ENCODE data around the gene AJAP1.

Gene AJAP1

GRCh38 chr1:4631321-4631720, 23.1 kb upstream of the AJAP1 start:
- DNase-seq: no peak

DNA sequence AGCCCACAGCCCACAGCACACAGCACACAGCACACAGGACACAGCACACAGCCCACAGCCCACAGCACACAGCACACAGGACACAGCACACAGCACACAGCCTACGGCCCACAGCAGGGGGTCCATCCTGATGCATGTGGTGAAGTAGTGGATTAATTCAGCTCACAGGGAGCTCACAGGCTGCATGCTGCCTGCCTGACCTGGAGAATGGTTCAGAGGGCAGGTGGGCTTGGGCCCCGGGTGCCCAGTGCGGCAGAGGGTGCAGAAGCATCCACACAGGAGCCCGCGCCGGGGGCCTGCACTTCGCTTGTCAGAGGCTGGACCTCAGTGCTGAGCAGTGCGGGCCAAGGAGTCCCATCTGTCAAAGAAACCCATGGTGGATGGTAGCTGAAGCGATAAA, 21.1 kb upstream of the AJAP1 start:
- DNase-seq: no peak

- DNase-seq: no peak
Observed at GRCh38 chr1:4634156-4634792, 20.1 kb upstream of the AJAP1 start.

DNA sequence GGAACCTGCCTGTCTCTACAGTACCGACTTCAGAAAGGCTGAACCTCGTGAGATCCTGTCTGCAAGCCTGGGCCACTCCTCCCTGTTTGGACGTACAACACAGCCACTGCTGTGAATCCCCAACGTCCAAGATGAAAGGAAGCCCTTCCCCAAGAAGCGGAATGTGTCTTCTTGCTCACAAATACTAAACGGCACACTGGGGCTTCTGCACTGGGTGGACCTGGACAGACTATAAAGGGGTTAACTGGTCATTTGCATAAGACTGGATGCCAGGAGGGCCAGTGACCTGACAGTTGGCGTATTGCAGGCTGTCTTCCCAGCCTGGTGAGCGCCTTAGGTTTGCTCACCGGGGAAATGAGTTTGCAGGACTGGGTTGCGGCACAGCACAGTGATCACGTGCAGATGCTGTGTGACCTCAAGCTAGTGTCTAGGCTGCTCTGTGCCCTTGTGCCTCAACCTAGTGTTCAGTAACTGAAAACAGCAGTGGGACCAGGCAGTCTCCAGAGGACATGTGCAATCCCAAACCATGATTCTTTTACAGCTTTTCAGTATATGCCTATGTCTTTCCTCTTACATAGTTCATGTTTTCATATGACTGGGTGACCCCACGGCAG, 19.5 kb upstream of the AJAP1 start:
- DNase-seq: no peak

DNA sequence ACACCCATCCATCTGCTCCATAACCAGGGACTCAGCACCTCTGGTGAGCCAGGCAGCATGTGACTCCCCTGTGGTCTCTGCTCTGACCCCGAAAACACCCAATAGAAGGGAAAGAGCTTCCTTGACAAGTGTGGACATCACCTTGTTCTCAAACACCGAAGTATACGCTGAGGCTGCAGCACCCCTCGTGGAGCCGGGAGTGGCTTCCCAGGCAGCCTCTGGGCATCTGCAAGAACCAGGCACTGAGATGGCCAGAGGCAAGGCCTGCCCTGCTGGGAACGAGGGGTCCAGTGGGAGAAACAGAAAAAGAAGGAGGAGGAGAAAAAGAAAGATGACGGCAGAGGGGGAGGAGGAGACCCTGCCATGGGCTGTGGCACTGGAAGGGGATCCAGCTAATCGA, 18.2 kb upstream of the AJAP1 start:
- DNase-seq: no peak

DNA sequence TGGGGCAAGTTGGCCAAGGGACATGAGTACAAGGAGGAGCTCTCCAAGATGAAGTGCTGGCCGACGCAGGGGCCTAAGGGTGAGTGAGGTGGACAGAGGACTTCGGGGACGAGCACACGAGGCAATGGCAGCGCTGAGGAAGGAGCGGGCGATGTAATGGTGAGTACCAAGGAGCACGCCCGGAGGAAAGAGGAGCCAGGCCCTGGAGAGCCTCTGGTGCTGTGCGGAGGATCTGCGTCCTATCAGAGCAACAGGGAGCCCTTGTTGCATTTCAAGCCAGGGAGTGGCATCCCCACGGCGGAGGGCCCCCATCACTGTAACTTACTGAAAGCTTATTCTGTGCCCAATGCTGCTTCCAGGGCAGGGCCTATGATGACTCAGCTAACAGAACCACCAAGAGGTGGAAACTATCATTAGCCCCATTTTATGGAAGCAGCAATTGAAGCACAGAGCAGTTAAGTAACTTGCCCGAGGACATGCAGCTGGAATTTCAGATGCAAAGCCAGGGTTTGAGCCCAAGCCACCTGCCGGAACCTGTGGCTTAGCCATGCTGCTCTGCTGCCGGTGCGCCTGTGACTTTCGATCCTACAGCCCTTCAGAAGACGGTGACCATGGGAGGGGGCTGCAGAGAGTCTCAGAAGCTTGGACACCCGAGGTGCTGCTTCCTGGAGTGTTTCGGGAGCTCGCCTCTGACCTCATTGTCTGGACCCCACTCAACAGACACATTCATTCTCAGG, 17.6 kb upstream of the AJAP1 start:
- no peak for DNase-seq

GRCh38 chr1:4637616-4638344, 16.6 kb upstream of the AJAP1 start:
- no peak for DNase-seq

GRCh38 chr1:4638345-4638729, 16.1 kb upstream of the AJAP1 start:
- DNase-seq: no peak

DNA sequence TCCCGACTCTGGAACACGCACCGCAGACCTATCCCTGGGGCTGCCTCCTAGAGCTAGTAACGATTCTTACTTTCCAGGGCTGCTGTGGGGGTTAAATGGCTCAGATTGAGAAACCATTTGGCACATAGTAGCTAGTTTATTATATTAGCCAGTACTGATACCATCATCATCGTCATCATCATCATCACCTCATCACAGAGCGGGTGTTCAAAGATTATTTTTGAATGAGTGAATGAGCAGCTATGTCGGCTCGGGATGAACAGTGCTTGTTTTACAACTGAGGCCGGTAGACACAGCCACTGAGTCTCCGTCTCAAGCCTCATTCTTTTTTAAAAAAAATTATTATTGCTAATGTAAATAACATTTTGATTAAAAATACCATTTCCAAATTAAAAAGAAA, 13.5 kb upstream of the AJAP1 start:
- no peak for DNase-seq

DNA sequence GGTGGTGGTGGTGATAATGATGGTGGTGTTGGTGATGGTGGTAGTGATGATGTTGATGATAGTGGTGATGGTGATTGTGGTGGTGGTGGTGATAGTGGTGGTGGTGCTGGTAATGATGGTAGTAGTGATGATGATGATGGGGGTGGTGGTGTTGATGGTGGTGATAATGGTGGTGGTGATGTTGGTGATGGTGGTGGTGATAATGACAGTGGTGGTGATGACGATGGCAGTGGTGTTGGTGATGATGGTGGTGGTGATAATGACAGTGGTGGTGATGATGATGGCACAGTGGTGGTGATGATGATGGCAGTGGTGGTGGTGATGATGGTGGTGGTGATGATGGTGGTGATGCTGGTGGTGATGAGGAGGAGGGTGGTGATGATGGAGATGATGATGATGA, 7.0 kb upstream of the AJAP1 start:
- DNase-seq: no peak

DNA sequence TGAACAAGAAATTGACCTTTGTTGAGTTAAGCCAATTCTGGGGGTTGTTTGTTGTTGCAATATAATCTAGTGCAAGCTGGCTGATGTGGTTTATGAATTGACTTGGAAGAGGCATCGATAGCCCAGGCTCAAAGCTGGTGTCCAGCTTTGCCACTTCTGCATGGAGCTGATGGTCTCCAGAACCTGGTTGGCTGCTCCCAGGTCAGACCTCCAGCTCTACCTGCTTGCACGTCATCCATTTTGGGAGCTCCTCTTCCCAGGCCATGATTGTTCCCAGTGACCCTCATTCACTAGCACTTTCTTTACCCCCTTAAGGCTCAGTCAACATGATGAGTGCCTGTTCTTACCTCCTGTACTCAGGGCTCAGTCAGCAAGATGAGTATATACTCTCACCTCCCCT, 5.8 kb upstream of the AJAP1 start:
- DNase-seq: no peak

DNA sequence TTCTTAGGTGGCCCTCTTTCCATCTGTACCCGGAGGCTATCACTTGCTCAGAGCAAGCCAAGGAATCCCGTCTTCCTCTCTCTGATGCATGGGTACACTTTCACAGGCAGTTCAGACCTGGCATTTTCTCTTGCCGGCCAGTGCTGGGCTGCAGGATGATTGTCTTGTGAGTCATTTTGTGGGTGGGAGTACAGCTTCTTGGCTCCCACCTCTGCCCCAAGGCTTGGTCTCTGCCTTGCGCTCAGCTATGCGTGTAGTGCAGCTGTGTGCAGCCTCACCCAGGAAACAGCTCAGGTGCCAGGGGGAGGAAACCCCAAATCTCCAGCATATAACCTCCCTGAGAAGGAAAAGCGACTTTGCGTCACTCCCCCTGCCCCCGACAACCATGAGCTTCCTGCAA, 3.9 kb upstream of the AJAP1 start:
- DNase-seq: no peak

DNA sequence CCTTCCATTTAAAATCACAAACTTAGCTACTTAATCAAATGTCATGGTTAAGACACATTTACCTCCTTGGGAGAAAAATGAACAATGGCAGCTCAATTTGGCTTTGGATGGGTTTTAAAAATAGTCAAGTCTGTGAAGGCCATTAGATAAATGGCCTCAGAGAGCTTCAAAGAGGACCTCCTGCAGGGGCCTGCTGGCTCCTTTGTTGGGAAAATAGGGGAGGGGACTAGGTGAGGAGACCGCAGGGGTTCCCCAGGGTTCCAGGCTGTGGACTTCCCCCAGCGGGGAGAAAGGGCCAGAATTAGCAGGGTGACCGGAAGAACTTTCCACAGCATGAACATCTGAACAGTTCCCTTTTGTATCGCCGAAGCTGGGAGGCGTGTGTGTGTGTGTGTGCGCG, 3.4 kb upstream of the AJAP1 start:
- no peak for DNase-seq

GRCh38 chr1:4652631-4653327, 1.6 kb upstream of the AJAP1 start:
- DNase-seq: peak; percentile 19

- DNase-seq: no peak
Observed at GRCh38 chr1:4653328-4653660, 1.1 kb upstream of the AJAP1 start.

DNA sequence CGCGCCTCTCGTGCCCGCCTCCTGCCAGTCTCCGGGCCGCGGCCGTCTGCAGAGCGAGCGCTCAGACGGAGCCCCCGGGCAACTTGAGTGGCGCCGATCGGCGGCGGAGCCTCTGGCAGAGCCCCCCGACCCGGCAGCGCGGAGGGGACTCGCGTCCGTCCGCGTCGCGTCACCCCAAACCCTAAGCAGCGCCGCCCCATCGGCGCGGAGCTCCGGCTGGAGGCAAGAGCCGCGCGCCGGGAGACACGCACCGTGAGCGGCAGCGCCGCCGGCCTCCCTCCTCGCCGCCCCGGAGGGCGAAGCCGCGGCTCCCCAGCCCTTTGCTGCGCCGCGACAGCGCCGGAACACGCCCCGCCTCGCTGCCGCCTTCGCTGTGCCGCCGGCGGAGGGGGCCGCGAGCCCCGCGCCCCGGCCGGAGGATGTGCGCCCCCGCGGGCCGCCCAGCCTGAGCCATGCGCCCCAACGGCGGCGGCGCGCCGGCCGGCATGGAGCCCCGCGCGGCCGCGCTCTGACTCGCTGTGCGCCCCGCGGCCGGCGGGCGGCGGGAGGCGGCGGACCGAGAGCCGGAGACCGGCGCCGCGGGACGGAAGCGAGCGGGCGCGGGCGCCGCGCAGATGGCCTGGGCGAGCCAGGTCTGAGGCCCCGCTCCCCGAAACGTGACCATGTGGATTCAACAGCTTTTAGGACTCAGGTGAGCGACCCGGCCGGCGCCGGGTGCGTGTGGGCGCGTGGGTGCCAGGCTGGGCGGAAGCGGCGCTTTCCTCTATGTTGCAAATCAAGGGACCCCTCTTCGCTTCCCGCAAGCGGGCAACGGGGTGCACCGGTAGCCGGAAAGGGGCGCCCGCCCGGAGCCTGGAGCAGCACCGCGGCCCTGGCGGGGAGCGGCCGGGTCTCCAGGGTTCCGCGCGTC, 610 bp downstream of the AJAP1 start:
- no peak for DNase-seq

GRCh38 chr1:4655674-4656532, 1.5 kb downstream of the AJAP1 start:
- DNase-seq: no peak

- no peak for DNase-seq
Observed at GRCh38 chr1:4656533-4657140, 2.2 kb downstream of the AJAP1 start.

- no peak for DNase-seq
Observed at GRCh38 chr1:4657244-4657789, 2.9 kb downstream of the AJAP1 start.

- no peak for DNase-seq
Observed at GRCh38 chr1:4657960-4658541, 3.6 kb downstream of the AJAP1 start.

All from CD4-positive, alpha-beta T cell treated with Interferon gamma for 1 hour (primary cell).